Liver (tissue), 3 donors: ENCODE data around the gene TLR3.

ENCODE experiments used
- CTCF ChIP-seq: fragments of 150-350 bp; IDR thresholded peaks from 2 replicates; pipeline ENCODE4 v1.5.1; 2017; ENCODE audit warnings: improper control_type of control experiment, low read depth, low read length; ENCODE audit not compliant: missing input control
- JUND ChIP-seq, 2 donors: IDR thresholded peaks; 2 replicates each; pipeline ENCODE4 v1.6.1; 2016; ENCODE audit warnings: antibody characterized with exemption in 2 of 2
- NR2F2 ChIP-seq: IDR thresholded peaks from 2 replicates; pipeline ENCODE4 v1.6.1; 2016; ENCODE audit warnings: antibody characterized with exemption
- RAD21 ChIP-seq, 2 donors: IDR thresholded peaks; 2 replicates each; pipeline ENCODE4 v1.6.1; 2016; ENCODE audit warnings: antibody characterized with exemption in 2 of 2, mild to moderate bottlenecking in 2 of 2
- REST ChIP-seq: IDR thresholded peaks from 2 replicates; pipeline ENCODE4 v1.6.1; 2016; ENCODE audit warnings: antibody characterized with exemption, mild to moderate bottlenecking
- SP1 ChIP-seq: IDR thresholded peaks from 2 replicates; pipeline ENCODE4 v1.6.1; 2018; ENCODE audit warnings: antibody characterized with exemption, mild to moderate bottlenecking
- YY1 ChIP-seq: IDR thresholded peaks from 2 replicates; pipeline ENCODE4 v1.6.1; 2016; ENCODE audit warnings: antibody characterized with exemption, mild to moderate bottlenecking
- TF ChIP-seq, protein P1 (sequence below): IDR thresholded peaks from 2 replicates; pipeline ENCODE4 v1.6.1; 2016; ENCODE audit warnings: antibody characterized with exemption
- donor health status: healthy.
- donor health status: healthy.

- TF ChIP-seq CTCF: no peak
- TF ChIP-seq YY1: no peak
- no peak for TF ChIP-seq REST
- TF ChIP-seq NR2F2: no peak
- TF ChIP-seq SP1: no peak
- TF ChIP-seq, protein P1, sequence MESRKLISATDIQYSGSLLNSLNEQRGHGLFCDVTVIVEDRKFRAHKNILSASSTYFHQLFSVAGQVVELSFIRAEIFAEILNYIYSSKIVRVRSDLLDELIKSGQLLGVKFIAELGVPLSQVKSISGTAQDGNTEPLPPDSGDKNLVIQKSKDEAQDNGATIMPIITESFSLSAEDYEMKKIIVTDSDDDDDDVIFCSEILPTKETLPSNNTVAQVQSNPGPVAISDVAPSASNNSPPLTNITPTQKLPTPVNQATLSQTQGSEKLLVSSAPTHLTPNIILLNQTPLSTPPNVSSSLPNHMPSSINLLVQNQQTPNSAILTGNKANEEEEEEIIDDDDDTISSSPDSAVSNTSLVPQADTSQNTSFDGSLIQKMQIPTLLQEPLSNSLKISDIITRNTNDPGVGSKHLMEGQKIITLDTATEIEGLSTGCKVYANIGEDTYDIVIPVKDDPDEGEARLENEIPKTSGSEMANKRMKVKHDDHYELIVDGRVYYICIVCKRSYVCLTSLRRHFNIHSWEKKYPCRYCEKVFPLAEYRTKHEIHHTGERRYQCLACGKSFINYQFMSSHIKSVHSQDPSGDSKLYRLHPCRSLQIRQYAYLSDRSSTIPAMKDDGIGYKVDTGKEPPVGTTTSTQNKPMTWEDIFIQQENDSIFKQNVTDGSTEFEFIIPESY: no peak
- no peak for TF ChIP-seq JUND (IDR thresholded peaks at IDR 0.05)
- TF ChIP-seq RAD21 (IDR thresholded peaks at IDR 0.05): no peak
Observed at GRCh38 chr4:186024637-186025407, 44.1 kb upstream of the TLR3 start.
